OCI-LY1 (cell line): Measurements from ENCODE around the gene VWA3B.
A peak's percentile ranks its signal among the peaks of the same experiment; 100 is the strongest.
"Not testable (repeated sequence)": the region's sequence is repeated elsewhere in the genome, so short reads cannot be mapped to it uniquely, and the experiment has no call there.

Experiments
- H2AFZ ChIP-seq: fragments of 200-600 bp; sonication (generic), shearing (Covaris generic); 2 replicates; pipeline ENCODE4 v1.6.0; 2014; ENCODE audit warnings: antibody characterized with exemption, mild to moderate bottlenecking, low read length
- H3F3A ChIP-seq: fragments of 200-600 bp; sonication (generic), shearing (Covaris generic); 2 replicates; pipeline ENCODE4 v1.6.0; 2014; ENCODE audit warnings: mild to moderate bottlenecking, antibody characterized with exemption, low read length, moderate library complexity; ENCODE audit not compliant: insufficient read depth
- H3K27ac ChIP-seq: fragments of 200-600 bp; sonication (generic); 2 replicates; pipeline ENCODE4 v1.5.1; 2014; ENCODE audit warnings: low read length, mixed run types, mild to moderate bottlenecking, low read depth; ENCODE audit not compliant: poor library complexity, severe bottlenecking
- H3K27me3 ChIP-seq: fragments of 200-600 bp; sonication (generic); 2 replicates; pipeline ENCODE4 v1.6.0; 2014; ENCODE audit warnings: antibody characterized with exemption, mild to moderate bottlenecking, low read length, moderate library complexity; ENCODE audit not compliant: insufficient read depth
- H3K36me3 ChIP-seq: fragments of 200-600 bp; sonication (generic); 2 replicates; pipeline ENCODE4 v1.6.1; 2014; ENCODE audit warnings: mild to moderate bottlenecking, antibody characterized with exemption, low read length, moderate library complexity, mixed read lengths; ENCODE audit not compliant: insufficient read depth
- H3K4me1 ChIP-seq: fragments of 200-600 bp; sonication (generic); 2 replicates; pipeline ENCODE4 v1.5.1; 2014; ENCODE audit warnings: mild to moderate bottlenecking, low read length, moderate library complexity; ENCODE audit not compliant: insufficient read depth, severe bottlenecking
- H3K4me2 ChIP-seq: fragments of 200-600 bp; sonication (generic), shearing (Covaris generic); 2 replicates; pipeline ENCODE4 v1.6.1; 2014; ENCODE audit warnings: low read length
- H3K4me3 ChIP-seq: fragments of 200-600 bp; sonication (generic); 2 replicates; pipeline ENCODE4 v1.5.1; 2014; ENCODE audit warnings: low read length, low read depth, mild to moderate bottlenecking, mixed read lengths; ENCODE audit not compliant: poor library complexity, severe bottlenecking
- H3K79me2 ChIP-seq: fragments of 200-600 bp; shearing (Covaris generic); 2 replicates; pipeline ENCODE4 v1.6.1; 2016; ENCODE audit warnings: mixed run types, low read length, mixed read lengths; ENCODE audit not compliant: insufficient read depth
- H3K9ac ChIP-seq: fragments of 200-600 bp; sonication (generic), shearing (Covaris generic); 2 replicates; pipeline ENCODE4 v1.6.1; 2014; ENCODE audit warnings: mild to moderate bottlenecking, low read length, mixed read lengths
- H3K9me2 ChIP-seq: fragments of 200-600 bp; sonication (generic), shearing (Covaris generic); 2 replicates; pipeline ENCODE4 v1.6.1; 2014; ENCODE audit warnings: low read depth, mild to moderate bottlenecking, low read length, mixed read lengths
- H3K9me3 ChIP-seq: fragments of 200-600 bp; shearing (Covaris generic); 2 replicates; pipeline ENCODE4 v1.6.1; 2014; ENCODE audit warnings: low read length, mixed read lengths
- H4K20me1 ChIP-seq: fragments of 200-600 bp; sonication (generic), shearing (Covaris generic); 2 replicates; pipeline ENCODE4 v1.6.0; 2016; ENCODE audit warnings: mild to moderate bottlenecking, low read length; ENCODE audit not compliant: insufficient read depth
- CTCF ChIP-seq: fragments of 200-600 bp; sonication (generic), shearing (Covaris generic); IDR thresholded peaks from 2 replicates; pipeline ENCODE4 v1.5.1; 2017; ENCODE audit warnings: mild to moderate bottlenecking, antibody characterized with exemption, low read length, moderate library complexity, mixed read lengths
- EZH2 ChIP-seq: fragments of 200-600 bp; sonication (generic), shearing (Covaris generic); IDR thresholded peaks from 2 replicates; pipeline ENCODE4 v1.8.0; 2017; ENCODE audit warnings: borderline replicate concordance, mixed run types, mild to moderate bottlenecking, antibody characterized with exemption, low read length, moderate library complexity, mixed read lengths

Gene VWA3B

GRCh38 chr2:98039085-98039756 lies 47.7 kb upstream of the VWA3B start:
- TF ChIP-seq EZH2 (no peak), CTCF (no peak)
- Histone ChIP-seq H3K9me3 (no peaks in the 10 kb centered on the region), H2AFZ (no peak overlapping the region), H3K4me2 (no peak overlapping the region; the same call in 1 of the 2 replicates), H4K20me1 (no peaks in the 10 kb centered on the region), H3K4me3 (no peak overlapping the region), H3F3A (no peaks in the 10 kb centered on the region; the same call in 1 of the 2 replicates), H3K27me3 (no peaks in the 10 kb centered on the region), H3K9me2 (no peaks in the 10 kb centered on the region), H3K36me3 (no peaks in the 10 kb centered on the region), H3K79me2 (no peaks in the 10 kb centered on the region), H3K27ac (peak overlapping the region; percentile 74), H3K4me1 (peaks cover 18% of the 10 kb centered on the region), H3K9ac (no peak overlapping the region)

GRCh38 chr2:98040331-98040939 lies 46.5 kb upstream of the VWA3B start:
- no peak overlapping the region for H3K4me2 ChIP-seq
- H3F3A ChIP-seq = no peaks in the 10 kb centered on the region; the same call in 1 of the 2 replicates

GRCh38 chr2:98043101-98043500 lies 43.9 kb upstream of the VWA3B start:
- no peaks in the 10 kb centered on the region; the same call in 1 of the 2 replicates for H3K36me3 ChIP-seq

More at GRCh38 chr2:98040331-98040939, 46.5 kb upstream of the VWA3B start:
- Histone ChIP-seq H3K36me3 (no peaks in the 10 kb centered on the region), H3K79me2 (no peaks in the 10 kb centered on the region), H3K27me3 (no peaks in the 10 kb centered on the region), H3K9me2 (no peaks in the 10 kb centered on the region), H2AFZ (no peak overlapping the region), H3K4me1 (peaks cover 18% of the 10 kb centered on the region), H3K9ac (no peak overlapping the region), H3K27ac (peak overlapping the region; percentile 74), H3K9me3 (peaks cover under 1% of the 10 kb centered on the region; the same call in 1 of the 2 replicates), H4K20me1 (no peaks in the 10 kb centered on the region), H3K4me3 (no peak overlapping the region)
- TF ChIP-seq EZH2 = no peak

GRCh38 chr2:98044730-98045129 lies 42.2 kb upstream of the VWA3B start:
- H3K9me3 ChIP-seq, H2AFZ ChIP-seq, H3K36me3 ChIP-seq, H3K9me2 ChIP-seq, H3K4me3 ChIP-seq, H4K20me1 ChIP-seq, H3F3A ChIP-seq, H3K4me2 ChIP-seq, H3K4me1 ChIP-seq, H3K27ac ChIP-seq, H3K79me2 ChIP-seq, H3K9ac ChIP-seq, H3K27me3 ChIP-seq: not testable (repeated sequence)

More at GRCh38 chr2:98043101-98043500, 43.9 kb upstream of the VWA3B start:
- no peaks in the 10 kb centered on the region for H3K9me2 ChIP-seq
- TF ChIP-seq CTCF (no peak), EZH2 (no peak)
- no peak overlapping the region for H3K9ac ChIP-seq
- no peak overlapping the region for H3K27ac ChIP-seq
- no peaks in the 10 kb centered on the region for H3K27me3 ChIP-seq
- H2AFZ ChIP-seq = no peak overlapping the region
- H3F3A ChIP-seq = no peaks in the 10 kb centered on the region; the same call in 1 of the 2 replicates
- peaks cover 5% of the 10 kb centered on the region; the same call in 1 of the 2 replicates for H3K9me3 ChIP-seq
- no peaks in the 10 kb centered on the region for H3K79me2 ChIP-seq
- no peak overlapping the region for H3K4me3 ChIP-seq
- no peaks in the 10 kb centered on the region for H4K20me1 ChIP-seq
- H3K4me2 ChIP-seq = no peak overlapping the region
- peaks cover 18% of the 10 kb centered on the region for H3K4me1 ChIP-seq
